ENCODE data around the gene HTRA2.
A peak's percentile ranks its signal among the peaks of the same experiment; 100 is the strongest.

The HTRA2 gene

GRCh38 chr2:74515981-74516633 lies 13.6 kb upstream of the HTRA2 start:
- DNase-seq (ENCODE audit: low spot score), result no peak

- DNase-seq (ENCODE audit: low spot score), result no peak
Measured at GRCh38 chr2:74516650-74517049, 13.1 kb upstream of the HTRA2 start.

GRCh38 chr2:74522516-74522915 lies 7.2 kb upstream of the HTRA2 start:
- no peak for DNase-seq (ENCODE audit: low spot score)

- no peak for DNase-seq (ENCODE audit: low spot score)
Measured at GRCh38 chr2:74524005-74524404, 5.7 kb upstream of the HTRA2 start.

- no peak for DNase-seq (ENCODE audit: low spot score)
Measured at GRCh38 chr2:74524955-74525716, 4.6 kb upstream of the HTRA2 start.

GRCh38 chr2:74525717-74526648 lies 3.8 kb upstream of the HTRA2 start, which contains the start of gene DQX1:
Gene DQX1 (minus strand): TSS chr2:74526231. CDS start chr2:74525729, 502 bp downstream.
- DNase-seq (ENCODE audit: low spot score), result peak; percentile 63

- no peak for DNase-seq (ENCODE audit: low spot score)
Measured at GRCh38 chr2:74526649-74527230, 3.0 kb upstream of the HTRA2 start.

- no peak for DNase-seq (ENCODE audit: low spot score)
Measured at GRCh38 chr2:74527741-74528140, 2.0 kb upstream of the HTRA2 start.

- no peak for DNase-seq (ENCODE audit: low spot score)
Measured at GRCh38 chr2:74528600-74529356, 955 bp upstream of the HTRA2 start.

- DNase-seq (ENCODE audit: low spot score), result peak; percentile 45
Measured at GRCh38 chr2:74530239-74531187, 780 bp downstream of the HTRA2 start.

GRCh38 chr2:74531666-74532065 lies 1.9 kb downstream of the HTRA2 start:
- no peak for DNase-seq (ENCODE audit: low spot score)

- DNase-seq (ENCODE audit: low spot score), result peak; percentile 67
Measured at GRCh38 chr2:74532222-74532621, 2.5 kb downstream of the HTRA2 start.

- DNase-seq (ENCODE audit: low spot score), result no peak
Measured at GRCh38 chr2:74533464-74533863, 3.7 kb downstream of the HTRA2 start.

GRCh38 chr2:74534411-74534810 lies 4.7 kb downstream of the HTRA2 start:
- no peak for DNase-seq (ENCODE audit: low spot score)

- no peak for DNase-seq (ENCODE audit: low spot score)
Measured at GRCh38 chr2:74535440-74535965, 5.8 kb downstream of the HTRA2 start.

GRCh38 chr2:74536166-74536950 lies 6.6 kb downstream of the HTRA2 start:
- DNase-seq (ENCODE audit: low spot score), result no peak

- DNase-seq (ENCODE audit: low spot score), result no peak
Measured at GRCh38 chr2:74537140-74537539, 7.4 kb downstream of the HTRA2 start.

- no peak for DNase-seq (ENCODE audit: low spot score)
Measured at GRCh38 chr2:74538881-74539339, 9.2 kb downstream of the HTRA2 start.

GRCh38 chr2:74540291-74540690 lies 10.6 kb downstream of the HTRA2 start:
- no peak for DNase-seq (ENCODE audit: low spot score)

Data from COLO829 (cell line).